ENCODE results near the gene CASKIN1.
A peak's percentile ranks its signal among the peaks of the same experiment; 100 is the strongest.

Gene CASKIN1

DNA sequence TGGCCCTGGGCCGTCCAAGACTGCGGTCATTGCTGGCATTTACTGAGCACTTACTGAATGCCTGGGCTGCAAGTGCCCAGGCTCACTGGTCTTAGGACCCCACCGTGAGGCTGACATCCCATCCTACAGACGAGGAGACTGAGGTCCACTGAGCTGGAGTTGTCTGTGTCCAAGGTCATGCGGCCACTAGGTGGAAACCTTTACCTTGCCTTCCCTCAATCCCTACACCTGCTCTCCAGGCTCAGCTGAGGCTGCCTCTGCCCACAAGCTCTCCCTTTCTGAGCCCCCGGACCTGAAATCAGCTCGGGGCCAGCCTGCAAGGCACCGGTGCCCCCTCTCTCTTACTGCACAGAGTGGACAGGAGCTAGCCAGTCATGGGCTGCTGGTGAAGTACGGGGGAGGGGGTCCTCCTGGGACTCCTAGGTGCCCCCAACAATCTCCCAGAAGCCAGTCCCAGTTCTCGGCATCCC is 1.5 kb downstream of the CASKIN1 start:
- Histone ChIP-seq H3K9me2 (replicated peaks; ENCODE audit: insufficient read depth, low read length) (no peaks in the 10 kb centered on the region), H3F3A (ENCODE audit: insufficient read depth) (0 out of 2 replicates have a peak, but pooled peaks cover 8% of the 10 kb centered on the region), H3K4me2 (ENCODE audit: low read depth, low read length, poor library complexity, severe bottlenecking) (no peak overlapping the region), H3K27me3 (ENCODE audit: low read length) (no peaks in the 10 kb centered on the region), H3K36me3 (ENCODE audit: low read length) (no peaks in the 10 kb centered on the region), H2AFZ (ENCODE audit: low read depth, low read length, severe bottlenecking) (no peak overlapping the region), H4K20me1 (ENCODE audit: low read depth, low read length) (no peaks in the 10 kb centered on the region), H3K27ac (ENCODE audit: low read depth, low read length) (no peak overlapping the region), H3K9ac (ENCODE audit: low read length) (no peak overlapping the region), H3K9me3 (ENCODE audit: insufficient read depth, low read length) (no peaks in the 10 kb centered on the region), H3K79me2 (ENCODE audit: insufficient read depth, low read length) (no peaks in the 10 kb centered on the region), H3K4me3 (ENCODE audit: insufficient read depth, low read length, poor library complexity, severe bottlenecking) (no peak overlapping the region)
- TF ChIP-seq, protein P1, sequence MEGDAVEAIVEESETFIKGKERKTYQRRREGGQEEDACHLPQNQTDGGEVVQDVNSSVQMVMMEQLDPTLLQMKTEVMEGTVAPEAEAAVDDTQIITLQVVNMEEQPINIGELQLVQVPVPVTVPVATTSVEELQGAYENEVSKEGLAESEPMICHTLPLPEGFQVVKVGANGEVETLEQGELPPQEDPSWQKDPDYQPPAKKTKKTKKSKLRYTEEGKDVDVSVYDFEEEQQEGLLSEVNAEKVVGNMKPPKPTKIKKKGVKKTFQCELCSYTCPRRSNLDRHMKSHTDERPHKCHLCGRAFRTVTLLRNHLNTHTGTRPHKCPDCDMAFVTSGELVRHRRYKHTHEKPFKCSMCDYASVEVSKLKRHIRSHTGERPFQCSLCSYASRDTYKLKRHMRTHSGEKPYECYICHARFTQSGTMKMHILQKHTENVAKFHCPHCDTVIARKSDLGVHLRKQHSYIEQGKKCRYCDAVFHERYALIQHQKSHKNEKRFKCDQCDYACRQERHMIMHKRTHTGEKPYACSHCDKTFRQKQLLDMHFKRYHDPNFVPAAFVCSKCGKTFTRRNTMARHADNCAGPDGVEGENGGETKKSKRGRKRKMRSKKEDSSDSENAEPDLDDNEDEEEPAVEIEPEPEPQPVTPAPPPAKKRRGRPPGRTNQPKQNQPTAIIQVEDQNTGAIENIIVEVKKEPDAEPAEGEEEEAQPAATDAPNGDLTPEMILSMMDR (IDR thresholded peaks at IDR 0.05; ENCODE audit: insufficient read depth, low read length, poor library complexity, severe bottlenecking) = peak; percentile 29
- TF ChIP-seq EZH2phosphoT487 (conservative IDR thresholded peaks at IDR 0.05; ENCODE audit: low read length) = no peak

- Histone ChIP-seq H3K9ac (ENCODE audit: low read length) (no peak overlapping the region), H3K27ac (ENCODE audit: low read depth, low read length) (no peak overlapping the region), H3K79me2 (ENCODE audit: insufficient read depth, low read length) (no peaks in the 10 kb centered on the region), H3F3A (ENCODE audit: insufficient read depth) (0 out of 2 replicates have a peak, but pooled peaks cover 8% of the 10 kb centered on the region), H3K27me3 (ENCODE audit: low read length) (no peaks in the 10 kb centered on the region), H3K9me2 (replicated peaks; ENCODE audit: insufficient read depth, low read length) (no peaks in the 10 kb centered on the region), H2AFZ (ENCODE audit: low read depth, low read length, severe bottlenecking) (no peak overlapping the region), H4K20me1 (ENCODE audit: low read depth, low read length) (no peaks in the 10 kb centered on the region), H3K9me3 (ENCODE audit: insufficient read depth, low read length) (no peaks in the 10 kb centered on the region), H3K4me3 (ENCODE audit: insufficient read depth, low read length, poor library complexity, severe bottlenecking) (no peak overlapping the region), H3K36me3 (ENCODE audit: low read length) (no peaks in the 10 kb centered on the region), H3K4me2 (ENCODE audit: low read depth, low read length, poor library complexity, severe bottlenecking) (no peak overlapping the region)
- no peak for TF ChIP-seq EZH2phosphoT487 (conservative IDR thresholded peaks at IDR 0.05; ENCODE audit: low read length)
- TF ChIP-seq, protein P1 (IDR thresholded peaks at IDR 0.05; ENCODE audit: insufficient read depth, low read length, poor library complexity, severe bottlenecking) = no peak
Measured at GRCh38 chr16:2194166-2194834, 2.1 kb downstream of the CASKIN1 start.

DNA sequence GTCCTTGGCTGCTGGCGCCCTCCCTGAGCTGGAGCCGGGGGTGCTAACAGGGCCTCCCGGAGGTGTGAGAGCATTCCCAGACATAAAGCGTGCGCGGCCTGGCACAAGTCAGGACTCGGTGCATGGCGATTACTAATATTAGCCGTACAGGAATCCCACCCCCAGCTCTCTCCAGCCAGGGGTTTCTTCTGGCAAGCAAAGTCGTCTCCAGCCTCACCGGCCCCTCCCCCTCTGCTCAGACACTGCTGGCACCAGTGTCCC is 5.0 kb downstream of the CASKIN1 start:
- Histone ChIP-seq H3F3A (ENCODE audit: insufficient read depth) (no peaks in the 10 kb centered on the region), H3K9me2 (replicated peaks; ENCODE audit: insufficient read depth, low read length) (no peaks in the 10 kb centered on the region), H3K4me3 (ENCODE audit: insufficient read depth, low read length, poor library complexity, severe bottlenecking) (no peak overlapping the region), H3K4me2 (ENCODE audit: low read depth, low read length, poor library complexity, severe bottlenecking) (no peak overlapping the region), H3K36me3 (ENCODE audit: low read length) (no peaks in the 10 kb centered on the region), H3K27ac (ENCODE audit: low read depth, low read length) (no peak overlapping the region), H3K9me3 (ENCODE audit: insufficient read depth, low read length) (no peaks in the 10 kb centered on the region), H2AFZ (ENCODE audit: low read depth, low read length, severe bottlenecking) (no peak overlapping the region), H3K79me2 (ENCODE audit: insufficient read depth, low read length) (no peaks in the 10 kb centered on the region), H4K20me1 (ENCODE audit: low read depth, low read length) (no peaks in the 10 kb centered on the region), H3K9ac (ENCODE audit: low read length) (no peak overlapping the region), H3K27me3 (ENCODE audit: low read length) (no peaks in the 10 kb centered on the region)
- TF ChIP-seq, protein P1 (IDR thresholded peaks at IDR 0.05; ENCODE audit: insufficient read depth, low read length, poor library complexity, severe bottlenecking) = no peak
- no peak for TF ChIP-seq EZH2phosphoT487 (conservative IDR thresholded peaks at IDR 0.05; ENCODE audit: low read length)
